H1 (cell line): ENCODE results near the gene MACF1. TPM values are rescaled to one million over a fixed set of nuclear protein-coding genes. Genes with fewer than 3 reads are reported as not detected.

Experiments used
- CTCF ChIA-PET: fragments of 300-600 bp; sonication (Branson Sonifier 250); formaldehyde crosslinking; loops from one replicate; lab custom pipeline; 2021; ENCODE audit not compliant: partially characterized antibody; lab: Charles Lee
- POLR2A ChIA-PET: fragments of 300-600 bp; sonication (Branson Sonifier 250); formaldehyde crosslinking; loops from one replicate; lab custom pipeline; 2021; ENCODE audit warnings: inconsistent platforms; ENCODE audit not compliant: partially characterized antibody; lab: Charles Lee
- DNase-seq, 2 experiments: peaks; one replicate each; pipeline versions ENCODE4 v3.0.0 to v3.0.0-alpha.2; 2010 to 2022; ENCODE audit warnings: low spot score in 2 of 2, low read depth in 1 of 2, mixed read lengths in 1 of 2
- FAIRE-seq: peaks from 2 replicates; lab custom pipeline; 2011; peaks lifted over from hg19 to GRCh38; lab: Jason Lieb, UNC
- H2AFZ ChIP-seq: 2 replicates; pipeline ENCODE4 v1.8.1; 2012; ENCODE audit warnings: low read length, inconsistent platforms
- H2AK5ac ChIP-seq: 2 replicates; pipeline ENCODE4 v1.6.1; 2013; ENCODE audit warnings: low read depth, low read length
- H2BK120ac ChIP-seq: replicated peaks from 2 replicates; pipeline ENCODE3; 2013; ENCODE audit warnings: low read depth, low read length, inconsistent platforms
- H2BK12ac ChIP-seq: 2 replicates; pipeline ENCODE4 v1.6.1; 2013; ENCODE audit warnings: low read depth, low read length
- H2BK15ac ChIP-seq: 2 replicates; pipeline ENCODE4 v1.6.1; 2013; ENCODE audit warnings: low read length
- H2BK20ac ChIP-seq: 2 replicates; pipeline ENCODE4 v1.6.1; 2013; ENCODE audit warnings: low read length
- H2BK5ac ChIP-seq: 2 replicates; pipeline ENCODE4 v1.6.1; 2013; ENCODE audit warnings: low read depth, low read length
- H3K14ac ChIP-seq: 2 replicates; pipeline ENCODE4 v1.6.1; 2013; ENCODE audit warnings: inconsistent platforms; ENCODE audit not compliant: insufficient read length
- H3K18ac ChIP-seq: 2 replicates; pipeline ENCODE4 v1.6.1; 2013; ENCODE audit warnings: low read length; ENCODE audit errors: extremely low read depth
- H3K23ac ChIP-seq: 2 replicates; pipeline ENCODE4 v1.6.1; 2013; ENCODE audit warnings: inconsistent platforms; ENCODE audit not compliant: insufficient read length
- H3K23me2 ChIP-seq: 2 replicates; pipeline ENCODE4 v1.6.1; 2013; ENCODE audit warnings: low read depth, low read length
- H3K27ac ChIP-seq: 2 replicates; pipeline ENCODE4 v1.6.1; 2011; ENCODE audit warnings: low read depth, low read length, inconsistent platforms
- H3K27me3 ChIP-seq, 4 experiments: replicated peaks in 1 of 4; 1 replicate in 1 of 4; 2 replicates in 3 of 4; pipeline versions ENCODE4 v1.6.1 to v1.8.1; 2011 to 2013; ENCODE audit warnings: low read length in 3 of 4, mild to moderate bottlenecking in 3 of 4, inconsistent platforms in 2 of 4, mixed read lengths in 2 of 4, moderate library complexity in 1 of 4; ENCODE audit not compliant: control insufficient read depth in 3 of 4, insufficient read depth in 3 of 4; ENCODE audit errors: extremely low read depth in 1 of 4
- H3K36me3 ChIP-seq, 4 experiments: 2 replicates each; pipeline versions ENCODE4 v1.6.1 to v1.8.1; 2011 to 2013; ENCODE audit warnings: mild to moderate bottlenecking in 4 of 4, low read length in 3 of 4, moderate library complexity in 2 of 4, control low read depth in 1 of 4, inconsistent platforms in 1 of 4; ENCODE audit not compliant: insufficient read depth in 4 of 4, control insufficient read depth in 2 of 4
- H3K4ac ChIP-seq: replicated peaks from 2 replicates; pipeline ENCODE3; 2013; ENCODE audit warnings: low read length, low read depth, mixed read lengths, inconsistent platforms; ENCODE audit not compliant: insufficient read length
- H3K4me1 ChIP-seq, 4 experiments: replicated peaks in 1 of 4; 1 replicate in 1 of 4; 2 replicates in 3 of 4; pipeline versions ENCODE4 v1.6.1 to v1.8.1; 2011 to 2013; ENCODE audit warnings: low read length in 3 of 4, inconsistent platforms in 2 of 4, mixed read lengths in 1 of 4; ENCODE audit not compliant: insufficient read depth in 4 of 4, control insufficient read depth in 3 of 4
- H3K4me2 ChIP-seq, 2 experiments: 2 replicates each; pipeline versions ENCODE4 v1.6.1 to v1.8.1; 2011 to 2013; ENCODE audit warnings: low read depth in 2 of 2, low read length in 2 of 2, control low read depth in 1 of 2, inconsistent platforms in 1 of 2, mild to moderate bottlenecking in 1 of 2; ENCODE audit not compliant: insufficient read depth in 1 of 2
- H3K4me3 ChIP-seq, 4 experiments: fragments of 200-600, 300-600 bp in 1 of 4; sonication (generic), shearing (Covaris generic), sonication (Bioruptor Twin) in 1 of 4; 2 replicates each; pipeline versions ENCODE4 v1.5.1 to v1.8.1; 2011 to 2016; ENCODE audit warnings: low read length in 4 of 4, low read depth in 3 of 4, control low read depth in 2 of 4, inconsistent platforms in 2 of 4, mild to moderate bottlenecking in 2 of 4, mixed read lengths in 1 of 4, moderate library complexity in 1 of 4; ENCODE audit not compliant: insufficient read depth in 2 of 4; ENCODE audit errors: extremely low read depth in 1 of 4
- H3K56ac ChIP-seq: replicated peaks from 2 replicates; pipeline ENCODE3; 2013; ENCODE audit warnings: low read depth, mild to moderate bottlenecking, mixed read lengths, low read length, inconsistent platforms; ENCODE audit not compliant: insufficient read length
- H3K79me1 ChIP-seq: 2 replicates; pipeline ENCODE4 v1.6.1; 2013; ENCODE audit warnings: low read depth, low read length, control low read depth
- H3K79me2 ChIP-seq, 2 experiments: 2 replicates each; pipeline versions ENCODE4 v1.6.1 to v1.8.1; 2012 to 2013; ENCODE audit warnings: low read length in 2 of 2, mild to moderate bottlenecking in 2 of 2, inconsistent platforms in 1 of 2; ENCODE audit not compliant: insufficient read depth in 2 of 2, control insufficient read depth in 1 of 2
- H3K9ac ChIP-seq, 4 experiments: replicated peaks in 1 of 4; 1 replicate in 1 of 4; 2 replicates in 3 of 4; pipeline versions ENCODE4 v1.6.1 to v1.8.1; 2011 to 2013; ENCODE audit warnings: low read depth in 3 of 4, low read length in 3 of 4, control low read depth in 2 of 4, mild to moderate bottlenecking in 2 of 4, moderate library complexity in 2 of 4, inconsistent platforms in 1 of 4; ENCODE audit errors: extremely low read depth in 1 of 4
- H3K9me3 ChIP-seq, 2 experiments: 2 replicates each; pipeline versions ENCODE4 v1.6.1 to v1.8.1; 2012 to 2013; ENCODE audit warnings: mild to moderate bottlenecking in 2 of 2, moderate library complexity in 2 of 2, control low read depth in 1 of 2, inconsistent platforms in 1 of 2, low read depth in 1 of 2, low read length in 1 of 2, mixed read lengths in 1 of 2; ENCODE audit not compliant: insufficient read depth in 2 of 2
- H4K20me1 ChIP-seq, 2 experiments: replicated peaks in 1 of 2; 2 replicates each; pipeline versions ENCODE3 to v1.8.1; 2011 to 2013; ENCODE audit warnings: inconsistent platforms in 2 of 2, low read length in 2 of 2, mild to moderate bottlenecking in 1 of 2; ENCODE audit not compliant: insufficient read depth in 2 of 2, control insufficient read depth in 1 of 2
- H4K5ac ChIP-seq: 2 replicates; pipeline ENCODE4 v1.6.1; 2013; ENCODE audit warnings: low read length, low read depth, mixed read lengths, inconsistent platforms; ENCODE audit not compliant: insufficient read length
- H4K8ac ChIP-seq: 2 replicates; pipeline ENCODE4 v1.8.0; 2013; ENCODE audit warnings: mild to moderate bottlenecking, moderate library complexity, low read length, inconsistent platforms; ENCODE audit not compliant: insufficient read depth; ENCODE audit errors: extremely low read depth
- H4K91ac ChIP-seq: replicated peaks from 2 replicates; pipeline ENCODE3; 2013; ENCODE audit warnings: low read length, mixed read lengths, inconsistent platforms; ENCODE audit not compliant: insufficient read length
- CBX8 ChIP-seq: fragments of 300-800, 300-1000 bp; sonication (generic); IDR thresholded peaks from 2 replicates; pipeline ENCODE4 v1.7.1; 2016; ENCODE audit warnings: low read depth, low read length, borderline replicate concordance
- CHD2 ChIP-seq: IDR thresholded peaks from 2 replicates; pipeline ENCODE4 v1.6.1; 2012; ENCODE audit warnings: low read length, improper control_type of control experiment
- EGR1 ChIP-seq: IDR thresholded peaks from 2 replicates; pipeline ENCODE4 v1.6.1; 2011; ENCODE audit warnings: low read depth, low read length, borderline replicate concordance
- EP300 ChIP-seq, 2 experiments: IDR thresholded peaks; 1 replicate in 1 of 2; 2 replicates in 1 of 2; pipeline ENCODE4 v1.6.1; 2011 to 2012; ENCODE audit warnings: low read depth in 2 of 2, low read length in 2 of 2, mild to moderate bottlenecking in 2 of 2, borderline replicate concordance in 1 of 2, inconsistent platforms in 1 of 2, moderate library complexity in 1 of 2
- NANOG ChIP-seq: IDR thresholded peaks from 2 replicates; pipeline ENCODE4 v1.6.1; 2011; ENCODE audit warnings: low read length, low read depth, mild to moderate bottlenecking, inconsistent platforms; ENCODE audit not compliant: insufficient read depth, poor library complexity, severe bottlenecking
- POLR2A ChIP-seq, 2 experiments: IDR thresholded peaks; 1 replicate in 1 of 2; 2 replicates in 1 of 2; pipeline ENCODE4 v1.6.1; 2011; ENCODE audit warnings: low read depth in 2 of 2, low read length in 2 of 2, mild to moderate bottlenecking in 2 of 2; ENCODE audit errors: control extremely low read depth in 1 of 2
- RAD21 ChIP-seq, 2 experiments: IDR thresholded peaks in 1 of 2; conservative IDR thresholded peaks in 1 of 2; 2 replicates each; pipeline ENCODE4 v1.6.1; 2011; ENCODE audit warnings: low read depth in 2 of 2, low read length in 2 of 2, improper control_type of control experiment in 1 of 2, inconsistent platforms in 1 of 2, mild to moderate bottlenecking in 1 of 2, moderate library complexity in 1 of 2
- RBBP5 ChIP-seq: IDR thresholded peaks from 2 replicates; pipeline ENCODE4 v1.7.1; 2012; ENCODE audit warnings: low read depth, mild to moderate bottlenecking, inconsistent platforms, low read length, moderate library complexity, borderline replicate concordance
- SIRT6 ChIP-seq: IDR thresholded peaks from one replicate; pipeline ENCODE4 v1.7.1; 2012; ENCODE audit warnings: low read length, inconsistent platforms
- SP2 ChIP-seq: IDR thresholded peaks from 2 replicates; pipeline ENCODE4 v1.6.1; 2012; ENCODE audit warnings: mild to moderate bottlenecking, low read length, inconsistent platforms
- WGBS, 2 experiments: shearing (Covaris generic) in 1 of 2; methylation state at CpG; one replicate each; pipeline versions ENCODE4 v1.1.6 to v1.1.7; 2013 to 2015; ENCODE audit warnings: low lambda C conversion rate in 2 of 2, mixed read lengths in 2 of 2, inconsistent platforms in 1 of 2, low coverage in 1 of 2, missing lambda C conversion rate in 1 of 2; ENCODE audit not compliant: insufficient replicate concordance in 2 of 2, insufficient coverage in 1 of 2, insufficient read length in 1 of 2; ENCODE audit errors: extremely low coverage in 1 of 2, missing lambda C conversion rate in 1 of 2; 5-methylcytosine and 5-hydroxymethylcytosine counted together
- polyA plus RNA-seq, 7 experiments: library from polyadenylated mRNA; depleted of rRNA in 3 of 7; stranded (reverse) in 5 of 7; unstranded in 2 of 7; fragments of >200 nt in 5 of 7; fragments of 200-250 nt in 2 of 7; gene quantifications; 1 replicate in 5 of 7; 2 replicates in 1 of 7; 4 replicates in 1 of 7; pipeline versions ENCODE4 v1.2.1 to v1.2.3, GENCODE V29; 2011 to 2013; ENCODE audit warnings: missing spikeins in 2 of 7, mixed read lengths in 2 of 7
- total RNA-seq: library from RNA; stranded (reverse); fragmentation: NEBNext Ultra II Directional; extraction: Animal tissue kit (Norgen Biotek cat#: 25700); gene quantifications from 2 replicates; pipeline ENCODE4 v1.2.1, GENCODE V29; 2021
- TF ChIP-seq, protein P1 (sequence below): IDR thresholded peaks from 2 replicates; pipeline ENCODE4 v1.6.1; 2011; ENCODE audit warnings: low read length, improper control_type of control experiment

The MACF1 gene
- total and polyA plus RNA-seq, 2 of the 8 experiments (the other 6 are each of a cell fraction or from before 2014, with no cell fraction given), result 59.8 to 285 TPM

DNA sequence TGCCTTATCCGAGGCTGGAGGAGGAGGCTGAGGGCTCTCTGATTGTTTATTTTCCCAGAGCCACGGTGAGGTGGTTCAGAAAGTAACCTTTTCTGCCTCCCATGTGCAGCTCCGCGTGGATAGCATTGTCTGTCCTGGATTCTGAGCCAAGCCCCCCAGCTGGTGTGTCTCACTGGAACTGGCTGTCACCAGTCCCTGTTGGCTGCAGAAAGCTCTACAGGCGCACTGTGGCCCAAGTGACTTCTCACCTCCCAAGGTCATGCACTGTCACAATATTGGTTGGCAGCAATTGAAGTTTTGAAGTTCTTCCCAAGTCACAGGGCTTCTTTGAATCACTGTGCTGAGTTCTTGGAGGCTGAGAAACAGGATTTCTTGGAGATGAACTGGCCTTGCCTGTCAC is 295.2 kb downstream of the MACF1 start:
- Histone ChIP-seq H4K8ac (no peak overlapping the region), H3K27me3 (peaks cover 0 to under 1% (median 0%) of the 10 kb centered on the region in 4 experiments; a peak in 2 of 7 replicates), H3K4me3 (no peak overlapping the region), H4K91ac (no peak overlapping the region), H3K4me1 (peaks cover 0 to 3% (median 0%) of the 10 kb centered on the region in 4 experiments; a peak in 2 of 7 replicates), H2AFZ (no peak overlapping the region), H2BK15ac (no peak overlapping the region), H2BK120ac (no peak overlapping the region), H2BK20ac (no peak overlapping the region), H3K14ac (no peak overlapping the region), H3K18ac (no peak overlapping the region), H3K23ac (no peak overlapping the region), H2BK5ac (no peak overlapping the region), H3K9me3 (peaks cover 0 to 2% of the 10 kb centered on the region in 2 experiments; a peak in 1 of 4 replicates), H3K9ac (no peak overlapping the region), H2AK5ac (no peak overlapping the region), H3K36me3 (no peaks in the 10 kb centered on the region), H3K79me2 (no peaks in the 10 kb centered on the region), H3K27ac (no peak overlapping the region), H4K5ac (no peak overlapping the region), H2BK12ac (no peak overlapping the region), H3K4ac (no peak overlapping the region), H3K4me2 (no peak overlapping the region), H4K20me1 (no peaks in the 10 kb centered on the region), H3K79me1 (no peaks in the 10 kb centered on the region), H3K23me2 (no peaks in the 10 kb centered on the region), H3K56ac (no peak overlapping the region)
- CTCF ChIA-PET, result interaction anchor here (1.4 kb wide), 1 partner anchor 108 kb away, joined by 3 read pairs; no protein-coding TSS in a partner anchor
- FAIRE-seq (no peak), DNase-seq (no peak)
- POLR2A ChIA-PET, result no interaction called here
- WGBS, 2 experiments, result 87% methylated on average over 5 of the region's 5 CpGs; no CpG with 5 or more reads in 1 of the 2 experiments
- TF ChIP-seq SP2, result no peak
- TF ChIP-seq SIRT6, result no peak
- no peak for TF ChIP-seq EP300 (IDR thresholded peaks at IDR 0.05; ENCODE audit: borderline replicate concordance in 1 of 2, low read depth in 2 of 2, low read length in 2 of 2)
- no peak for TF ChIP-seq RBBP5
- TF ChIP-seq, protein P1, sequence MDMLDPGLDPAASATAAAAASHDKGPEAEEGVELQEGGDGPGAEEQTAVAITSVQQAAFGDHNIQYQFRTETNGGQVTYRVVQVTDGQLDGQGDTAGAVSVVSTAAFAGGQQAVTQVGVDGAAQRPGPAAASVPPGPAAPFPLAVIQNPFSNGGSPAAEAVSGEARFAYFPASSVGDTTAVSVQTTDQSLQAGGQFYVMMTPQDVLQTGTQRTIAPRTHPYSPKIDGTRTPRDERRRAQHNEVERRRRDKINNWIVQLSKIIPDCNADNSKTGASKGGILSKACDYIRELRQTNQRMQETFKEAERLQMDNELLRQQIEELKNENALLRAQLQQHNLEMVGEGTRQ, result no peak
- no peak for TF ChIP-seq CBX8
- TF ChIP-seq CHD2, result no peak
- no peak for TF ChIP-seq RAD21 (IDR thresholded peaks at IDR 0.05 in 1 of 2, conservative IDR thresholded peaks at IDR 0.05 in 1 of 2; ENCODE audit: low read depth in 2 of 2, low read length in 2 of 2)
- TF ChIP-seq POLR2A (IDR thresholded peaks at IDR 0.05; ENCODE audit: control extremely low read depth in 1 of 2, low read depth in 2 of 2, low read length in 2 of 2), result no peak
- TF ChIP-seq NANOG, result no peak
- TF ChIP-seq EGR1, result no peak
